Pancreas (tissue), 10 donors: ENCODE results near the gene ZNF267. TPM values are rescaled to one million over a fixed set of nuclear protein-coding genes. Genes with fewer than 3 reads are reported as not detected.

Experiments
- ATAC-seq, 4 donors: fragments of 200-7000 bp; cut with Tn5 transposase; one replicate each; pipeline versions ENCODE4 v1.8.0 to v1.9.1; 2020; ENCODE audit warnings: mild to moderate bottlenecking in 4 of 4, moderate library complexity in 4 of 4
- DNase-seq, 6 donors: peaks; one replicate each; pipeline ENCODE4 v3.0.0-alpha.2; 2020
- FAIRE-seq: peaks from 2 replicates; lab custom pipeline; 2012; peaks lifted over from hg19 to GRCh38; lab: Jason Lieb, UNC
- H3K27ac ChIP-seq, 4 donors: fragments of 200-600 bp; sonication (generic); 1 replicate in 3 of 4; 2 replicates in 1 of 4; pipeline versions ENCODE4 v1.5.0 to v1.8.0; 2020
- H3K27me3 ChIP-seq, 4 donors: fragments of 200-600 bp; one replicate each; pipeline ENCODE4 v1.8.0; 2021
- H3K36me3 ChIP-seq, 3 donors: fragments of 200-600 bp; sonication (generic) in 1 of 3; one replicate each; pipeline versions ENCODE4 v1.5.0 to v1.8.0; 2020 to 2021
- H3K4me1 ChIP-seq, 3 donors: fragments of 200-600 bp; one replicate each; pipeline ENCODE4 v1.8.0; 2021
- H3K4me3 ChIP-seq, 4 donors: fragments of 200-600 bp; sonication (generic) in 2 of 4; one replicate each; pipeline versions ENCODE4 v1.5.0 to v1.8.0; 2020 to 2021
- H3K9me3 ChIP-seq, 4 donors: fragments of 200-600 bp; one replicate each; pipeline ENCODE4 v1.8.0; 2021
- CTCF ChIP-seq, 4 donors: fragments of 200-600 bp; sonication (generic) in 3 of 4; IDR thresholded peaks; one replicate each; pipeline versions ENCODE4 v1.5.0 to v1.8.0; 2021; ENCODE audit warnings: antibody characterized with exemption in 4 of 4
- WGBS, 2 donors: extraction: QIAGEN DNeasy Blood & Tissue Kit; methylation state at CpG; one replicate each; pipeline ENCODE4 v1.1.7; 2013; 5-methylcytosine and 5-hydroxymethylcytosine counted together
- intact Hi-C, 3 donors: fragments of 100-400 bp; cut with DNase I; formaldehyde crosslinking; loops; one replicate each; pipeline versions ENCODE4 v1.11.1 to v1.14.2; 2022
- polyA plus RNA-seq, 2 donors: library from polyadenylated mRNA; stranded (reverse); fragments of 200-250 nt; gene quantifications; one replicate each; pipeline ENCODE4 v1.2.3, GENCODE V29; 2013
- total RNA-seq, 6 donors: library from RNA; stranded (reverse); fragmentation: NEBNext Ultra II Directional in 4 of 6; extraction: Animal tissue kit (Norgen Biotek cat#: 25700) in 4 of 6; gene quantifications; one replicate each; pipeline versions ENCODE4 v1.2.1 to v1.2.4, GENCODE V29; 2021 to 2023
- donor health status: healthy with polysubstance abuse.
- donor health status: DM: no; HTN: no; CAD: no; lungs with moderate emphysema.
- donor health status: DM: no; HTN: no; CAD: no.
- donor health status: control.
- donor health status: control.
- donor health status: Bipolar disorder and iron deficiency.
- donor health status: DM: yes; HTN: yes; CAD: no.
- donor health status: DM: no; HTN: no; CAD: no.
- donor health status: DM: no; HTN: no; CAD: no.
- donor health status: DM: yes; HTN: yes; CAD: no.

The ZNF267 gene
- total and polyA plus RNA-seq, 8 donors, result 1.2 to 13.8 (median 5.1) TPM

DNA sequence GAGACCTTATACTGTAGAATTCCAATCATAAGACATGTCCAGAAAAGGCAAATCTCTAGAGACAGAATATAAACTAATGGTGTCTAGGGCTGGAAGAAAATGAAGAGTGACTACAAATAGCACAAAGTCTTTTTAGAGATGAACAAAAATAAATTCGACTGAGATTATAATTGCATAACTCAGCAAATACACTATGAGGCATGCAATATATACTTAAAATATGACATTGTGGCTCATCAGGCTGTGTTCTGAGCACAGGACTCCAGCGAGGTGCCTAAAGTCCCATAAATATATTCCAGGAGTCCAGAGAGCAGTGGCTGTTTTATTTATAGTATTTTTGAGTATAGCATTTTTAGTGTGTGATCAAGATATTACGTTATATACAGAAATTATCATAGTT, 13.1 kb upstream of the ZNF267 start:
- WGBS, 2 donors, result 45 to 63% methylated on average over 3 of the region's 3 CpGs
- H3K9me3 ChIP-seq, result no peaks in the 10 kb centered on the region
- ATAC-seq, result no peak
- H3K36me3 ChIP-seq, result no peaks in the 10 kb centered on the region
- no peaks in the 10 kb centered on the region for H3K4me1 ChIP-seq
- FAIRE-seq, result no peak
- no peak overlapping the region for H3K4me3 ChIP-seq
- TF ChIP-seq CTCF (IDR thresholded peaks at IDR 0.05), result no peak
- intact Hi-C loops, result no loop called here
- no peak overlapping the region for H3K27ac ChIP-seq
- no peaks in the 10 kb centered on the region for H3K27me3 ChIP-seq
- no peak for DNase-seq

DNA sequence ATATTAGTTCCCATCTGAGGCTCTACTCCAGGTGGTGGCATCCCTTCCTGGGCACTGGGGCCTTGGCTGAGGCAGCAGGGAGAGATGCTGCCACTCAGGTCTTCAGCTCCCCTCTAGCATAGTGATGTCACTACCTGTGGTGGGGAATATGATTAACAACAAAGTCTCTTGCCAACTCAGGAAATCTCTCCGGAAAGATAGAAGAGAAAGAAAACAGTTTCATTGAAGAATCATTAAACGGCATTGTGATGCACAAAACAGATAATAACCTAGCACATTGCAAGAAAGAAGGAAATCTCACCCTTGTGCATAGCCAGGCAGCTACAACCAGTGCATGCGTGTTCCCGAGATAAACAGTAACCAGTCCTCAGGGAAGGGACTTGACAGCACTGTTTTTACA, 12.2 kb upstream of the ZNF267 start:
- no peak overlapping the region for H3K27ac ChIP-seq
- no peaks in the 10 kb centered on the region for H3K27me3 ChIP-seq
- DNase-seq (no peak), ATAC-seq (no peak), FAIRE-seq (no peak)
- no peak overlapping the region for H3K4me3 ChIP-seq
- no peaks in the 10 kb centered on the region for H3K4me1 ChIP-seq
- no peaks in the 10 kb centered on the region for H3K9me3 ChIP-seq
- no peaks in the 10 kb centered on the region for H3K36me3 ChIP-seq
- no peak for TF ChIP-seq CTCF (IDR thresholded peaks at IDR 0.05)
- 58 to 69% methylated on average over 4 of the region's 4 CpGs for WGBS, 2 donors
- intact Hi-C loops, result no loop called here

DNA sequence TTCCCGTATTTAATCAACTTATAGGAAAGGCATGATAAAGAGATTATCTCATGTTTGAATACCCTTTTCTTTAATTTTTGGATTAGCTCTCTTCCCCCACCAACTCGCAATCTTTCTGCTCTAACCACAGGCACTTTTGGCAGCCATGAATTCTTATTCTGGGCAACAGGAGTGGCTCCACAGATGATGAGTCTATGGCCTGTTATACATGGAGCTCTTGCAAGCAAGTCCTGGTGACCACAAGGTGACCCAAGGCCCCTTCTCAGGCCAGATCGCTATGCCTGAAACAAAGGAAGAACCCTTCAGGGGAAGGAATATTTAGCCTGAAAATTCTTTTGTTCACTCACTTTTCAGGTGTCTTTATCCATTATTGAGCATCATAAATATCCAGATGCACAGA, 10.8 kb upstream of the ZNF267 start:
- Histone ChIP-seq H3K36me3 (no peaks in the 10 kb centered on the region), H3K4me1 (no peaks in the 10 kb centered on the region), H3K9me3 (no peaks in the 10 kb centered on the region), H3K4me3 (no peak overlapping the region), H3K27me3 (no peaks in the 10 kb centered on the region), H3K27ac (no peak overlapping the region)
- TF ChIP-seq CTCF (IDR thresholded peaks at IDR 0.05), result no peak
- WGBS, 2 donors, result 76 to 81% methylated on average over 3 of the region's 3 CpGs
- intact Hi-C loops, result no loop called here
- FAIRE-seq, result no peak
- no peak for ATAC-seq
- no peak for DNase-seq

GRCh38 chr16:31868164-31868563, 5.4 kb upstream of the ZNF267 start:
- Histone ChIP-seq H3K36me3 (no peaks in the 10 kb centered on the region), H3K9me3 (no peaks in the 10 kb centered on the region), H3K27me3 (no peaks in the 10 kb centered on the region), H3K4me3 (no peak overlapping the region), H3K4me1 (peaks cover 0 to 4% (median 0%) of the 10 kb centered on the region in 3 donors), H3K27ac (peak overlapping the region in 1 of 4 donors; percentile 15)
- intact Hi-C loops, result no loop called here
- no peak for FAIRE-seq
- no peak for DNase-seq
- ATAC-seq, result peak in 2 of 4 donors; percentile 10 to 52
- no peak for TF ChIP-seq CTCF (IDR thresholded peaks at IDR 0.05)
- WGBS, 2 donors, result 13 to 19% methylated on average over 3 of the region's 3 CpGs

GRCh38 chr16:31868691-31869167, 4.9 kb upstream of the ZNF267 start:
- peak; percentile 64 to 84 (median 73) for TF ChIP-seq CTCF (IDR thresholded peaks at IDR 0.05)
- H3K36me3 ChIP-seq, result no peaks in the 10 kb centered on the region
- intact Hi-C loops, result no loop called here
- DNase-seq, result peak in 5 of 6 donors; percentile 62 to 91 (median 82)
- peak overlapping the region in 2 of 4 donors; percentile 12 to 38 for H3K27ac ChIP-seq
- peak; percentile 76 to 83 (median 78) for ATAC-seq
- H3K27me3 ChIP-seq, result no peaks in the 10 kb centered on the region
- peak; percentile 60 for FAIRE-seq
- WGBS, 2 donors, result 10 to 11% methylated on average over 8 of the region's 8 CpGs
- no peak overlapping the region for H3K4me3 ChIP-seq
- H3K4me1 ChIP-seq, result peaks cover 0 to 6% (median 0%) of the 10 kb centered on the region in 3 donors
- no peaks in the 10 kb centered on the region for H3K9me3 ChIP-seq
